ENCODE measurements around the gene PCNX2. TPM values are rescaled to one million over a fixed set of nuclear protein-coding genes. Genes with fewer than 3 reads are reported as not detected.

PCNX2 gene
- total RNA-seq, 1 donor from 2014 or later: 29.5 TPM

DNA sequence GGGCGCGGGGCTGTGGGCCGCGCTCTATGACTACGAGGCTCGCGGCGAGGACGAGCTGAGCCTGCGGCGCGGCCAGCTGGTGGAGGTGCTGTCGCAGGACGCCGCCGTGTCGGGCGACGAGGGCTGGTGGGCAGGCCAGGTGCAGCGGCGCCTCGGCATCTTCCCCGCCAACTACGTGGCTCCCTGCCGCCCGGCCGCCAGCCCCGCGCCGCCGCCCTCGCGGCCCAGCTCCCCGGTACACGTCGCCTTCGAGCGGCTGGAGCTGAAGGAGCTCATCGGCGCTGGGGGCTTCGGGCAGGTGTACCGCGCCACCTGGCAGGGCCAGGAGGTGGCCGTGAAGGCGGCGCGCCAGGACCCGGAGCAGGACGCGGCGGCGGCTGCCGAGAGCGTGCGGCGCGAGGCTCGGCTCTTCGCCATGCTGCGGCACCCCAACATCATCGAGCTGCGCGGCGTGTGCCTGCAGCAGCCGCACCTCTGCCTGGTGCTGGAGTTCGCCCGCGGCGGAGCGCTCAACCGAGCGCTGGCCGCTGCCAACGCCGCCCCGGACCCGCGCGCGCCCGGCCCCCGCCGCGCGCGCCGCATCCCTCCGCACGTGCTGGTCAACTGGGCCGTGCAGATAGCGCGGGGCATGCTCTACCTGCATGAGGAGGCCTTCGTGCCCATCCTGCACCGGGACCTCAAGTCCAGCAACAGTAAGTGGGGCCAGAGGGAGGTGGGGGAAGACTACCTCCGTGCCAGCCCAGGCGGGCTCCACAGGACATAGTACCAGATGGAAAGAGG is 32.8 kb upstream of the PCNX2 start:
- H3K27ac Mint-ChIP-seq: no peak overlapping the region
- peak overlapping the region; percentile 71 for H3K4me3 Mint-ChIP-seq
- no peaks in the 10 kb centered on the region for H3K36me3 Mint-ChIP-seq (ENCODE audit: low read depth)
- H3K9me3 Mint-ChIP-seq: no peaks in the 10 kb centered on the region
- DNase-seq: peak; percentile 77
- intact Hi-C loops (cut with micrococcal nuclease): loop anchor here (5.0 kb wide), 2 partner anchors 36 to 376 kb away; partner anchors contain the start of gene NTPCR
- H3K27me3 Mint-ChIP-seq: peaks cover 40% of the 10 kb centered on the region
- peaks cover 7% of the 10 kb centered on the region for H3K4me1 Mint-ChIP-seq

DNA sequence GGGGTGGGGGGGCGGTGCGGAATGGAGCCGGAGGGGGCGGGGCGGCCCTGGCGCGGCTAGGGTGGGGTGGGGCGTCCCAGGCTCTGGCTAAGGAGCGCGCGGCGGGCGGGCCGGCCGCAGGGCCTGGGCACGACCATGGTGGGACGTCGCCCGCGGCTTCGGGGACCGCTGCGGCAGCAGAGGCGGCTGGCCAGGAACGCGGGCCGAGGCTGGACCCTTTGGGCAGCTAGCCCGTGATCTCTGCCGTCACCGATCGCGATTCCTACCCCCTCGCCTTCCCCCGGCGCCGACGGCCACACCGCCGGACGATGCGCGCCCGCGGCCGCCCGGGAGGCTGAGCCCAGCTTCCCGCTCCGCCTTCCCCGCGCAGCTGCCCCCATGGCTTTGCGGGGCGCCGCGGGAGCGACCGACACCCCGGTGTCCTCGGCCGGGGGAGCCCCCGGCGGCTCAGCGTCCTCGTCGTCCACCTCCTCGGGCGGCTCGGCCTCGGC is 32.2 kb upstream of the PCNX2 start, which contains the start of gene MAP3K21:
Gene MAP3K21, plus strand, starts transcription at position 74 of the 491 bp plus-strand sequence. Its CDS starts 305 bp downstream, at position 379.
- Mint-ChIP-seq H3K36me3 (ENCODE audit: low read depth) (no peaks in the 10 kb centered on the region), H3K4me1 (peaks cover 7% of the 10 kb centered on the region), H3K4me3 (peak within 1 kb of the TSS; percentile 84), H3K27ac (no peak within 1 kb of the TSS), H3K9me3 (no peaks in the 10 kb centered on the region), H3K27me3 (peaks cover 42% of the 10 kb centered on the region)
- DNase-seq: no peak
- intact Hi-C loops (cut with micrococcal nuclease): loop anchor here (5.0 kb wide), 2 partner anchors 35 to 375 kb away; partner anchors contain the start of gene NTPCR

DNA sequence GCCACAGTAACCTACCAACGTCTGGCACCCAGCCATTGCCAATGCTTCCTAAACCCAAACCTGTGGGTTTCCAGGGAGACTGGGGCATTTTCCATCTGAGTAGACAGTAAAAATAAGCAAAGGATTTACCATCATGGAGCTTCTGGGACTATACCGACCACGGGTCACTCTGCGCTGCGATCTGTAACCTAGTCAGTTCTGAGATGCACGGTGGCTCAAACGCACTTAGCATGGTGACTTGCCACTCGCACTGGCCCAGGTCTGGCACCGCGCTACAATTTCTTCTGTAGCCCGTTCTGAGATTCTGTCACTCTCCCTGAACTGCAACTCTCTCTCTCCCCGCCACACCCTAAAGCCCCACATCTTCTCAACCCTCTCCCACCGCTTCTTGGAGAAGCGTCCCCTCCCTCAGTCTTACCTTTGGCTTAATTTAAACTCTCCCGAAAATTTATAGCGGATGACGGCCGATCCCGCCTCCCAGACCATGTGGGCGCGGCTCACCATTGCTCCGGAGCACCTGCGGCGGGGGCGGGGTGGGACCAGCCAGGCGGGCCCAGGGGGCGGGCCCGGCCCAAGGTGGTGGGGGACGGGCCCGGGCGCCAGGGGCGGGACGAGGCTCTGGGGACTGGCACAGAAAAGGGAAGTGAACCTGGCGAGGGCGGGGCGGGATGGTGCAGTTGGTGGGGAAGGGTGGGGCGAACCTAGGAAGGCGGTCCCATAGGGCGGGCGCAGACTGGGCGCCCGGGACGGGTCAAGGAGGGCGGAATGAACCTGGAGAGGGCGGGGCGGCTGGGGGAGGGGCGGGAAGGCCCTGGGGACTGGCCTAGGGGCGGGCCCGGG is 31.5 kb upstream of the PCNX2 start:
- intact Hi-C loops (cut with micrococcal nuclease): loop anchor here (5.0 kb wide), 2 partner anchors 35 to 375 kb away; partner anchors contain the start of gene NTPCR
- peaks cover 7% of the 10 kb centered on the region for H3K4me1 Mint-ChIP-seq
- H3K27me3 Mint-ChIP-seq: peaks cover 43% of the 10 kb centered on the region
- peak overlapping the region; percentile 84 for H3K4me3 Mint-ChIP-seq
- H3K36me3 Mint-ChIP-seq (ENCODE audit: low read depth): no peaks in the 10 kb centered on the region
- peak; percentile 93 for DNase-seq
- H3K9me3 Mint-ChIP-seq: no peaks in the 10 kb centered on the region
- no peak overlapping the region for H3K27ac Mint-ChIP-seq

DNA sequence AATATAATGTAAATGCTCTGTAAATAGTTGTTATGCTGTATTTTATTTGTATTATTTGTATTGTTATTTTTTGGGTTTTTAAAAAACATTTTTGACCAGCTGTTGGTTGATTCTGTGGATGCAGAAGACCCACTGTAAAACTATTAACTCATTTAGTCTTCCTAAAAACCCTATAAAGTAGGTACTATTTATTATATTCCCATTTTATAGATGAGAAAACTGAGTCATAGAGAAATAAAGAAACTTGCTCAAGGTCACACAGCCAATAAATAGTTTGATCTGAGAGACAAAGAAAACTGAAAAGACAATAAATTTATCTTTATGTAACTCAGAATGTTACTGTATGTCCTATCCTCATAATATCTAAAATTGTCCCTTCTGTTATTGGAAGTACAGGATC is 30.8 kb upstream of the PCNX2 start:
- H3K9me3 Mint-ChIP-seq: no peaks in the 10 kb centered on the region
- H3K36me3 Mint-ChIP-seq (ENCODE audit: low read depth): no peaks in the 10 kb centered on the region
- H3K27ac Mint-ChIP-seq: no peak overlapping the region
- peaks cover 7% of the 10 kb centered on the region for H3K4me1 Mint-ChIP-seq
- no peak overlapping the region for H3K4me3 Mint-ChIP-seq
- peaks cover 42% of the 10 kb centered on the region for H3K27me3 Mint-ChIP-seq
- intact Hi-C loops (cut with micrococcal nuclease): loop anchor here (5.0 kb wide), 2 partner anchors 34 to 374 kb away; partner anchors contain the start of gene NTPCR
- DNase-seq: no peak

DNA sequence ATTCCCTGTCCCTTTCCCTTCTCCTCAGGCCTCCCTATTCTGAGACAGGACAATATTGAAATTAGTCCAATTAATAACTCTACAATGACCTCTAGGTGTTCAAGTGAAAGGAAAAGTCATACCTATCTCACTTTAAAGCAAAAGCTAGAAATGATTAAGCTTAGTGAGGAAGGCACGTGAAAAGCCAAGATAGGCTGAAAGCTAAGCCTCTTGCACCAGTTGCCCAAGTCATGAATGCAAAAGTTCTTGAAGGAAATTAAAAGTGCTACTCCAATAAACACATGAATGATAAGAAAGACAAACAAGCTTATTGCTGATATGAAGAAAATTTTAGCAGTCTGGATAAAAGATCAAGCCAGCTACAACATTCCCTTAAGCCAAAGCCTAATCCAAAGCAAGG is 28.2 kb upstream of the PCNX2 start:
- DNase-seq: no peak
- Mint-ChIP-seq H3K9me3 (no peaks in the 10 kb centered on the region), H3K36me3 (ENCODE audit: low read depth) (no peaks in the 10 kb centered on the region), H3K4me3 (no peak overlapping the region), H3K27ac (no peak overlapping the region), H3K4me1 (peaks cover 5% of the 10 kb centered on the region), H3K27me3 (peaks cover 37% of the 10 kb centered on the region)
- intact Hi-C loops (cut with micrococcal nuclease): no loop called here

DNA sequence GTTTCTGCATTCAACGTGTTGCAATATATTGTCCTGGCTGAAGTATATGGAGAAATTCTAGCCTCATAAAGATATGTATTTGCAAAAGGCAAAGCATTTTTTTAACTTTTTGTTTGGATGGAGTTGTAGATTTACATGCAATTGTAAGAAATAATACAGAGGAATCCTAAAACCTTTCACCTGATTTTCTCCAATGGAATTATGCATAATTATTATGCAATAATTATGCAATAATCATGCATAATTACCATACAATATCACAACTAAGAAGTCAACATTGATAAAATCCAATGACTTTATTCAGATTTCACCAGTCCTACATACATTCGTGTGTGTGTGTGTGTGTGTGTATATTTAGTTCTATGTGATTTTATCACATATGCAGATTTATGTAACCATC is 24.5 kb upstream of the PCNX2 start:
- Mint-ChIP-seq H3K27ac (no peak overlapping the region), H3K4me3 (no peak overlapping the region), H3K9me3 (no peaks in the 10 kb centered on the region), H3K27me3 (peaks cover 54% of the 10 kb centered on the region), H3K36me3 (ENCODE audit: low read depth) (no peaks in the 10 kb centered on the region), H3K4me1 (no peaks in the 10 kb centered on the region)
- intact Hi-C loops (cut with micrococcal nuclease): no loop called here
- DNase-seq: no peak

DNA sequence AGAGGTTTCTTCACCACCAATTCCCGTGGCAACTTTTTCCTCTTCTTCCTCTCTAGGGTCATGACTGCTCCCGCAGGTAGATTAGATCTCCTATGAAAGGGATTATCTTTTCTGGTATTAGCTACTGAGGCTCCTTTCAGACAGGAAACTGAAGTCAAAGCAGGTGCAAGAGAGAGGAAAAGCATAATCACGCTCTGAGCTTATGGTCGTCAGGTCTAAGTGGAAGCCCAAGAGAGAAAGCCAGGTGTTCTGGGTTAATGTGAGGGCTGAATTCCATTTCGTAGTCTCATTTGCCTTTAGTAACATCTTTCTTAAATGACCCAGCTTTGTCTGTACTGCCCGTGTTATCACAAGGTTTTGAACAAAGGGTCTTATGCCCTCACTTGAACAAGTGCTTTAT is 23.7 kb upstream of the PCNX2 start:
- DNase-seq: no peak
- Mint-ChIP-seq H3K36me3 (ENCODE audit: low read depth) (no peaks in the 10 kb centered on the region), H3K27ac (no peak overlapping the region), H3K4me3 (no peak overlapping the region), H3K4me1 (no peaks in the 10 kb centered on the region), H3K9me3 (no peaks in the 10 kb centered on the region), H3K27me3 (peaks cover 55% of the 10 kb centered on the region)
- intact Hi-C loops (cut with micrococcal nuclease): no loop called here

DNA sequence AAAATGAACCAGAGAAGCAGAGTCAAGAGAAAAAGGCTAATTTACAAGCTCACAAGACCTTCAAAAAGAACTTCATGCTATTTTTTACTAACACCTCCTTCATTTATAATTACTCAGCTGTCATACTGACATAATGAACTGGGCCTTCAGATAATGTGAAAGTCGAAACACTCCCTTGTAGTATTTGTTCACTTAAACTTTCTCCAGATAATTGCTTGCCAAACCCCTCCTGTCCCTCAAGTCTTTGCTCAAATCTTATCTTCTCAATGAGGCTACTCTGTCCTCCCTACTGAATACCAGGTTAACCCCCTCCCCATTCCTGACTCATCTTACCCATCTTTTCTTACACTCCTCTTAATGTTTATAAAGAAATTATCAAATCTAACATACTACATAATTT is 20.9 kb upstream of the PCNX2 start:
- intact Hi-C loops (cut with micrococcal nuclease): no loop called here
- H3K36me3 Mint-ChIP-seq (ENCODE audit: low read depth): no peaks in the 10 kb centered on the region

DNA sequence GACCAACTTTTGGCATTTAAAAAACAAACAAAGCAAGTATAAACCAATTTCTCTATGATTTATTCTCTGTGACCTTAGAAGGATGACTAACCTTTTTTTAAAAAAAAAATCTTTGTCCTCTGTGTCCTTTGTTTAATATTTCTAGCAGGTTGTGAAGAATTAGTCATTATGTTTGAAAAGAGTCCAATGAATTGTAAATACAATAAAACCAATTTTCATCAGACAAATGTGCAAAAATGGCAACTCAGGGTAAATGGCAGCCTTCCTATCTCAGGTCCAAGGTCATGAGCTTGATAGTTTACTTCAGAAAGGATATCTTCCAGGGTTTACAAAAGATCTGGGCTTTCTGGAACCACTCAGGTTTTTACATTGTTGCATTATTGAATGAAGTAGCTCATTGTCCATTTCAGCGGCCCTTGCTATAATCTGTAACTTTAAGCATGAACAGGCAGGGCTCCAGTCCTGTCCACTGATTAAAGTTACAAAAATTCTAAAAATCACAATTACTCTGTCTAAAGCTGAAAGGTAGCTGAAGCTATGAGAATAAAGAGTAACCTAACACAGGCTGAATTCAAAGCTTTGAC is 20.3 kb upstream of the PCNX2 start:
- Mint-ChIP-seq H3K27me3 (peaks cover 66% of the 10 kb centered on the region), H3K4me3 (no peak overlapping the region), H3K4me1 (no peaks in the 10 kb centered on the region), H3K9me3 (no peaks in the 10 kb centered on the region), H3K36me3 (ENCODE audit: low read depth) (no peaks in the 10 kb centered on the region), H3K27ac (no peak overlapping the region)
- no peak for DNase-seq
- intact Hi-C loops (cut with micrococcal nuclease): no loop called here

More for the DNA sequence above, 20.9 kb upstream of the PCNX2 start:
- Mint-ChIP-seq H3K4me1 (no peaks in the 10 kb centered on the region), H3K9me3 (no peaks in the 10 kb centered on the region), H3K4me3 (no peak overlapping the region), H3K27me3 (peaks cover 62% of the 10 kb centered on the region), H3K27ac (no peak overlapping the region)
- DNase-seq: no peak

DNA sequence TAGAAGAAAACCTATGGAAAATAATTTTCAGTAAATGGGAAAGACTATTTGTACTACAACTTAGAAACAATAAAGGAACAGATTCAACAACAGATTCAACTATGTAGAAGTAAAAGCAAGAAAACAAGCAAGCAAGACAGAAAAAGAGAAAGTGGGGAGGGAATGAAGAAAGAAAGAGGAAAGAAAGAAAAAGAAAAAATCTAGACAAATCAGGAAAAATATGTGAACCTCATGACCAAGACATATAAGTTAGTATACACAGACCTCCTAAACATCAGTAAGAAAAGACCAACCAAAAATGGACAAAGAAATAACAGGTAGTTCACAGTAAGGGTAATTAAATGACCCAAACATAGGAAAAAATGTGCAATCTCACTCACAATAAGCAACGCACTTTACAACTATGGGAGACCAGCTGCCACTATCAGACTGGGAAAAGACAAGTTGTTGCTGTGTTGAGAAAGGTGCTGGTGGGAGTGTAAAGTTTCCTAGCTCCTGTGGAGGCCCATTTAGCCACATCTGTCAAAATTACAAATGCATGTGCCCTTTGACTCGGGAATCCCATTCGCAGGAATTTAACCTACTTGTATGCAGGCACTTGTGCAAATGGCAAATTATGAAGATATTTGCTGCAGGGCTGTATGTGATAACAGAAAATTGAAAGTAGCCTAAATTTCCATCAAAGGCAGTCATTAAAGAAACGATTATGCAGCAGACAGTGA is 18.1 kb upstream of the PCNX2 start:
- Mint-ChIP-seq H3K9me3 (no peaks in the 10 kb centered on the region), H3K36me3 (ENCODE audit: low read depth) (no peaks in the 10 kb centered on the region), H3K27ac (no peak overlapping the region), H3K4me1 (no peaks in the 10 kb centered on the region), H3K27me3 (peaks cover 57% of the 10 kb centered on the region), H3K4me3 (no peak overlapping the region)
- DNase-seq: no peak
- intact Hi-C loops (cut with micrococcal nuclease): no loop called here

DNA sequence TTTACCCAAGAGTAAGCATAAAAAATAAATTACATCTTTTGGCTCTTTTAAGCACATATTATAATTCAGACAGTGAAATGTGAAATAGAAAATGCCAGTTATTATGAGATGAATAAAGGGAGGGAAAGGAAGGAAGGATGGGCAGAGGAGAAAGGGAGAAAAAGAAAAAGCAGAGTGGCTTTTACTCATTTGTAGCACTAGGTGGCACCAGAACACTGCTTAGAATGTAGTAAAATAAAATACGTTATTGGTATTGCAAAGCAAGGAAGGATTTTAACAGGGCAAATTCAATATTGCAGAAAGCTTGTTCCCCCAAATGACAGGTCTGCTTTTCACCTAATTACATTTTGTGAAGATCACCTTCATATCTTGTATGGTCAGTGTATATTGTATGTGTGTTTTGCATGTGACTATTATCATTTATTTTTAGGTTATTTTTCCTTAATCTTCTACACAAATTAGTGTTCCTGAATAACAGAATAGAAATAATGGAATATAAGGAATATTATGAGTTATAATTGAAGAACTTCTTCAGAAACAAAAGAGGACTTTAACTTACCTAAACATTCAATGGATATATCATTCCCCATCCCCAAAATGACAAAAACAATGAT is 9.1 kb upstream of the PCNX2 start:
- peaks cover 41% of the 10 kb centered on the region for H3K27me3 Mint-ChIP-seq
- no peaks in the 10 kb centered on the region for H3K36me3 Mint-ChIP-seq (ENCODE audit: low read depth)
- H3K4me1 Mint-ChIP-seq: no peaks in the 10 kb centered on the region
- H3K27ac Mint-ChIP-seq: no peak overlapping the region
- no peak for DNase-seq
- H3K9me3 Mint-ChIP-seq: no peaks in the 10 kb centered on the region
- H3K4me3 Mint-ChIP-seq: no peak overlapping the region
- intact Hi-C loops (cut with micrococcal nuclease): loop anchor here (2.0 to 10.0 kb wide), 4 partner anchors 60 to 760 kb away; partner anchors contain the start of gene SIPA1L2

DNA sequence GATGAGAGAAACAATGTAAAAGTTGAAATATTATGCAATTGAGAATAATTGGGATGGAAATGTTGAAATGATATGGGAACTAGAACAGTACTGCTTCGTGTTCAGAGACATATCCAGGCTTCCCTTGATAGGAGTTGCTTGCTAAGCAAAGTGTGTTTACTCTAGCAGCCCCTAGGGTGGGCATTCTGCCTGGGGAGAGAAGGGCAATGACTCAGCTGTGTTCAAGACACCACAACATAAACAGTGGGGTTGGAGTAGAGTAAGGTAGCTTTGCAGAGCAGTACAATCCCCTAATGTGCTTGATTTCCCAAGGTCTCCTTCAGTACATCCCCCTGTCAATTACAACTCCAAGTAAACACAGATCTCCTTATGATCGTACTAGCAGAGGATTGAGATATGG is 4.8 kb upstream of the PCNX2 start:
- DNase-seq: peak; percentile 45
- H3K27ac Mint-ChIP-seq: no peak overlapping the region
- intact Hi-C loops (cut with micrococcal nuclease): loop anchor here (10.0 kb wide), 2 partner anchors 64 to 666 kb away; partner anchors contain the start of gene SIPA1L2
- no peaks in the 10 kb centered on the region for H3K9me3 Mint-ChIP-seq
- no peak overlapping the region for H3K4me3 Mint-ChIP-seq
- H3K36me3 Mint-ChIP-seq (ENCODE audit: low read depth): no peaks in the 10 kb centered on the region
- H3K27me3 Mint-ChIP-seq: peaks cover 17% of the 10 kb centered on the region
- H3K4me1 Mint-ChIP-seq: peaks cover 6% of the 10 kb centered on the region

DNA sequence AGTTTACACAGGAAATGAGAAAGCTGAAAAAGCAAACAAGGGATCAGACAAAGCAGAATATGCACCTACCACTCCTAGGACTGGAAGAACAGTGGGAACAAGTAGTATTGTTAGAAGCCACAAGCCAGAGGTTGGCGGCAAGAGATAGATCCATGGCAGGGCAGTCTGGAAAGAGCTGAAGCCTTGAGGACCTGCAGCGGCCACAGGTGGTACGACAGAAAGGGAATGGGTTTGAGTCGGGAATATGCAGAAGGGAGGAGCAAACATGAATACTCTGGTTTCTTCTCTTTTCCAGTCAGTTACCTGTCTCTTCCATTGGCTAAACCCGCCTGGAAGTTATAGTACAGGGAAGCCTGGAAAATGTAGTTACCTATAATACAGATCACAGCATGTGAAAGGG is 3.9 kb upstream of the PCNX2 start:
- Mint-ChIP-seq H3K27me3 (peaks cover 16% of the 10 kb centered on the region), H3K4me1 (peaks cover 13% of the 10 kb centered on the region), H3K4me3 (no peak overlapping the region), H3K9me3 (no peaks in the 10 kb centered on the region), H3K36me3 (ENCODE audit: low read depth) (no peaks in the 10 kb centered on the region), H3K27ac (no peak overlapping the region)
- intact Hi-C loops (cut with micrococcal nuclease): loop anchor here (10.0 kb wide), 1 partner anchor 185 kb away; no protein-coding TSS in a partner anchor
- peak; percentile 40 for DNase-seq

Data from activated CD4-positive, alpha-beta T cell treated with anti-CD3 and anti-CD28 coated beads, Interleukin-2, amount 10 ng/mL, durations not matched to agents 24 days and 14 days (primary cell).